Measurements from ENCODE around the gene ATRNL1. TPM values are rescaled to one million over a fixed set of nuclear protein-coding genes. Genes with fewer than 3 reads are reported as not detected.

The ATRNL1 gene
- total and polyA plus RNA-seq, 2 experiments from 2014 or later: 4.8 to 29.7 TPM

GRCh38 chr10:115992236-115992986 is 899.2 kb downstream of the ATRNL1 start (continued):
- TF ChIP-seq, protein P1, sequence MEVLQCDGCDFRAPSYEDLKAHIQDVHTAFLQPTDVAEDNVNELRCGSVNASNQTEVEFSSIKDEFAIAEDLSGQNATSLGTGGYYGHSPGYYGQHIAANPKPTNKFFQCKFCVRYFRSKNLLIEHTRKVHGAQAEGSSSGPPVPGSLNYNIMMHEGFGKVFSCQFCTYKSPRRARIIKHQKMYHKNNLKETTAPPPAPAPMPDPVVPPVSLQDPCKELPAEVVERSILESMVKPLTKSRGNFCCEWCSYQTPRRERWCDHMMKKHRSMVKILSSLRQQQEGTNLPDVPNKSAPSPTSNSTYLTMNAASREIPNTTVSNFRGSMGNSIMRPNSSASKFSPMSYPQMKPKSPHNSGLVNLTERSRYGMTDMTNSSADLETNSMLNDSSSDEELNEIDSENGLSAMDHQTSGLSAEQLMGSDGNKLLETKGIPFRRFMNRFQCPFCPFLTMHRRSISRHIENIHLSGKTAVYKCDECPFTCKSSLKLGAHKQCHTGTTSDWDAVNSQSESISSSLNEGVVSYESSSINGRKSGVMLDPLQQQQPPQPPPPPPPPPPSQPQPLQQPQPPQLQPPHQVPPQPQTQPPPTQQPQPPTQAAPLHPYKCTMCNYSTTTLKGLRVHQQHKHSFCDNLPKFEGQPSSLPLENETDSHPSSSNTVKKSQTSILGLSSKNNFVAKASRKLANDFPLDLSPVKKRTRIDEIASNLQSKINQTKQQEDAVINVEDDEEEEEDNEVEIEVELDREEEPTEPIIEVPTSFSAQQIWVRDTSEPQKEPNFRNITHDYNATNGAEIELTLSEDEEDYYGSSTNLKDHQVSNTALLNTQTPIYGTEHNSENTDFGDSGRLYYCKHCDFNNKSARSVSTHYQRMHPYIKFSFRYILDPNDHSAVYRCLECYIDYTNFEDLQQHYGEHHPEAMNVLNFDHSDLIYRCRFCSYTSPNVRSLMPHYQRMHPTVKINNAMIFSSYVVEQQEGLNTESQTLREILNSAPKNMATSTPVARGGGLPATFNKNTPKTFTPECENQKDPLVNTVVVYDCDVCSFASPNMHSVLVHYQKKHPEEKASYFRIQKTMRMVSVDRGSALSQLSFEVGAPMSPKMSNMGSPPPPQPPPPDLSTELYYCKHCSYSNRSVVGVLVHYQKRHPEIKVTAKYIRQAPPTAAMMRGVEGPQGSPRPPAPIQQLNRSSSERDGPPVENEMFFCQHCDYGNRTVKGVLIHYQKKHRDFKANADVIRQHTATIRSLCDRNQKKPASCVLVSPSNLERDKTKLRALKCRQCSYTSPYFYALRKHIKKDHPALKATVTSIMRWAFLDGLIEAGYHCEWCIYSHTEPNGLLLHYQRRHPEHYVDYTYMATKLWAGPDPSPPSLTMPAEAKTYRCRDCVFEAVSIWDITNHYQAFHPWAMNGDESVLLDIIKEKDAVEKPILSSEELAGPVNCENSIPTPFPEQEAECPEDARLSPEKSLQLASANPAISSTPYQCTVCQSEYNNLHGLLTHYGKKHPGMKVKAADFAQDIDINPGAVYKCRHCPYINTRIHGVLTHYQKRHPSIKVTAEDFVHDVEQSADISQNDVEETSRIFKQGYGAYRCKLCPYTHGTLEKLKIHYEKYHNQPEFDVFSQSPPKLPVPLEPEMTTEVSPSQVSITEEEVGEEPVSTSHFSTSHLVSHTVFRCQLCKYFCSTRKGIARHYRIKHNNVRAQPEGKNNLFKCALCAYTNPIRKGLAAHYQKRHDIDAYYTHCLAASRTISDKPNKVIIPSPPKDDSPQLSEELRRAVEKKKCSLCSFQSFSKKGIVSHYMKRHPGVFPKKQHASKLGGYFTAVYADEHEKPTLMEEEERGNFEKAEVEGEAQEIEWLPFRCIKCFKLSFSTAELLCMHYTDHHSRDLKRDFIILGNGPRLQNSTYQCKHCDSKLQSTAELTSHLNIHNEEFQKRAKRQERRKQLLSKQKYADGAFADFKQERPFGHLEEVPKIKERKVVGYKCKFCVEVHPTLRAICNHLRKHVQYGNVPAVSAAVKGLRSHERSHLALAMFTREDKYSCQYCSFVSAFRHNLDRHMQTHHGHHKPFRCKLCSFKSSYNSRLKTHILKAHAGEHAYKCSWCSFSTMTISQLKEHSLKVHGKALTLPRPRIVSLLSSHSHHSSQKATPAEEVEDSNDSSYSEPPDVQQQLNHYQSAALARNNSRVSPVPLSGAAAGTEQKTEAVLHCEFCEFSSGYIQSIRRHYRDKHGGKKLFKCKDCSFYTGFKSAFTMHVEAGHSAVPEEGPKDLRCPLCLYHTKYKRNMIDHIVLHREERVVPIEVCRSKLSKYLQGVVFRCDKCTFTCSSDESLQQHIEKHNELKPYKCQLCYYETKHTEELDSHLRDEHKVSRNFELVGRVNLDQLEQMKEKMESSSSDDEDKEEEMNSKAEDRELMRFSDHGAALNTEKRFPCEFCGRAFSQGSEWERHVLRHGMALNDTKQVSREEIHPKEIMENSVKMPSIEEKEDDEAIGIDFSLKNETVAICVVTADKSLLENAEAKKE (CRISPR knock-in tag; IDR thresholded peaks at IDR 0.05): no peak

- H3K9me2 ChIP-seq (ENCODE audit: insufficient read depth): 0 out of 2 replicates have a peak, but pooled peaks cover 16% of the 10 kb centered on the region
- peaks cover 55% of the 10 kb centered on the region for H3K27me3 ChIP-seq (ENCODE audit: insufficient read depth)
- DNase-seq (ENCODE audit: low spot score) (peak; percentile 79), ATAC-seq (peak; percentile 92)
- no peak overlapping the region for H3K4me3 Mint-ChIP-seq
- H3K27ac ChIP-seq (ENCODE audit: low read depth): no peak overlapping the region
- H3K36me3 Mint-ChIP-seq (ENCODE audit: low read depth): peaks cover 22% of the 10 kb centered on the region; the same call in 2 of the 3 replicates
- H3K27me3 Mint-ChIP-seq (ENCODE audit: insufficient read depth, low read depth, poor library complexity): peaks cover 59% of the 10 kb centered on the region
- peak overlapping the region; percentile 23 for H3K4me2 ChIP-seq
- no peaks in the 10 kb centered on the region for H3F3A ChIP-seq (replicated peaks; ENCODE audit: low read depth)
- H3K27ac Mint-ChIP-seq: no peak overlapping the region
- H3K4me1 Mint-ChIP-seq: peaks cover 25% of the 10 kb centered on the region
- H3K9me3 Mint-ChIP-seq: peaks cover 40% of the 10 kb centered on the region
- H4K20me1 ChIP-seq (replicated peaks; ENCODE audit: insufficient read depth): no peaks in the 10 kb centered on the region
- peaks cover 11% of the 10 kb centered on the region; the same call in 1 of the 2 replicates for H3K4me1 ChIP-seq (ENCODE audit: insufficient read depth)
- H2AFZ ChIP-seq: no peak overlapping the region
- no peak overlapping the region for H3K4me3 ChIP-seq
- peaks cover 17% of the 10 kb centered on the region; the same call in 1 of the 2 replicates for H3K36me3 ChIP-seq (ENCODE audit: insufficient read depth)
- no peak for TF ChIP-seq REST (IDR thresholded peaks at IDR 0.05; ENCODE audit: unreplicated experiment)
- TF ChIP-seq NANOG (IDR thresholded peaks at IDR 0.05; ENCODE audit: borderline replicate concordance): peak; percentile 99
- H3K79me2 ChIP-seq (replicated peaks; ENCODE audit: insufficient read depth): no peaks in the 10 kb centered on the region
These were observed 902.9 kb downstream of the ATRNL1 start for GRCh38 chr10:115996031-115996430.

All from GM23338 (cell line).